Activated CD8-positive, alpha-beta memory T cell treated with anti-CD3 and anti-CD28 coated beads, Interleukin-2, amount 50 U/mL, for 1 hour (primary cell): ENCODE measurements around the gene LTF.
"Not testable (repeated sequence)": the region's sequence is repeated elsewhere in the genome, so short reads cannot be mapped to it uniquely, and the experiment has no call there.

ENCODE experiments used
- DNase-seq: peaks from one replicate; pipeline ENCODE4 v3.0.0-alpha.2; 2020; ENCODE audit errors: extremely low read depth

The LTF gene

DNA sequence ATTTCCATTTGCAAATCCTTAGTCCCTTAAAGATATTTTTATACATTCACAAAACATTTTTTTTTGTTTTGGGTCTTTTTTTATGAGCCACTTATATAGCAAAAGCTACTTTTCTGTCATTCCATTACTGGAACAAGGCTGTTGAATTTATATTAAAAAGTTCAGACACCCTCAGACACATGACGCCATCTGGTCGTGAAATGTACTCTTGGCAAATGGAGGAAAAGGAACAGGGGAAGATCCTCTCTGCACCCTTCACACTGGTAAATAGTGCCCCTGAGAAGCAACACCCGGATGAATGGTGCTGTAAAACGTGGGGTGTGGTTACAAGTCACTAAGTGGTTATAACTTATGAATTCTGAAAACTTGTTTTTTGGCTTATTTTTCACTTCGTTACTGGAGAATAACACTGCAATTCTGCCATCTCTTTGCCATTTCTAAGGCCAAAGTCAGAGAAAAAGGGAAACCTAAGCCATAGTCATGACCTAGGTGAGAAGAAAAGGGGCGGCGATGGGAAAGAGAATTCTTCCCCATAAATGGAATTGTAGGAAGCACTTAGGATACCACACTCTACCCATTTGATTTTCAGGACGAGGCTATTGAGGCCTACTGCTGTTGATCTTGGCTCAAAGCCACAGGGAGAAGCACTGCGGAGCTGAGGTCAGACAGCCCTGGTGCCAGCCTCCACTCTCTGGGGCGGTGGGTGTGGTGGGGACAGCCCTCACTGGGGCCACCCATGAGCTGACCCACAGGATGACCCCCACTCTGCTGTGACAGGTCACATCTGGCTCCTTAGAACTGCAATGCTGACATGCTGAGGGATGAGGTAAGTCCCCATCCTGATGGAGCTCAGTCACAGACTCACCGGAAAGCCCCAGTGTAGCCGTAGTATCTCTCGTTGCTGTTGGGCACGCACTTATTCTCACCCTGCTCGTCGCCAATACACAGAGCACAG is 21.9 kb downstream of the LTF start:
- DNase-seq, result peak; percentile 29

DNA sequence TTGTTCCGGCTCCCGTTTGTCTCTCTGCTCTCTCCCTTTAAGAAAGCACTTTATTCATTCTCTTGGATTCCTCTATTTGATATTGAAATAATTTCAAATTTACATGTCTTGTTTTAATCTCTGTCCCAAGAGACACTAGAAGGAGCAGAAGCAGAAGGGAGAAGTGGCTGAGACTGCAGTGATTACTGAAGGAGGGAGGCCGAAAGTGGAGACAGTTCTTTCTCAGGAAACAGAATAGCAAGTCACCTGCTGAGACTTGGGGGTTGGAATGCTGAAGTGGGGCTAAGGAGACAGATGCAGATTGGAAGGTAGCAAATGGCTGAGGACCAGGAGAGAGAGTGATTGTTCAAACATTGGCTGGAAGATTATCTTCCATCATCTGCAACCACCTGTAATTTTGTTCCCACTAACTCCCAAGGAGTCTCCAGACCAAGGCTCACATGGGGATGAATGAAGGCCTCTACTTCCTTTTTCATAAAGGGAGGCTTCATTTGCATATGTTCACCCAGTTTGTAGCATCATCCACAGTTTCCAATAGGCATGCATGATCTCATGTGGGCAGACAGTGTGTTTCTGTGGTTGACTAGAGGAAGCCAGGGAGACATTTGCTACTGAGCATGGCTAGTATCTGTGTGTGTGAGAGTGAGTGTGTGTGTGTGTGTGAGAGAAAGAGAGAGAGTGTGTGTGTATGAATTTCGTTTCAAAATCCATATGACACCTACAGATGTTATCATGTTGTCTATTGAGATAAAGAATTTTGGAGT is 24.0 kb downstream of the LTF start:
- no peak for DNase-seq

DNA sequence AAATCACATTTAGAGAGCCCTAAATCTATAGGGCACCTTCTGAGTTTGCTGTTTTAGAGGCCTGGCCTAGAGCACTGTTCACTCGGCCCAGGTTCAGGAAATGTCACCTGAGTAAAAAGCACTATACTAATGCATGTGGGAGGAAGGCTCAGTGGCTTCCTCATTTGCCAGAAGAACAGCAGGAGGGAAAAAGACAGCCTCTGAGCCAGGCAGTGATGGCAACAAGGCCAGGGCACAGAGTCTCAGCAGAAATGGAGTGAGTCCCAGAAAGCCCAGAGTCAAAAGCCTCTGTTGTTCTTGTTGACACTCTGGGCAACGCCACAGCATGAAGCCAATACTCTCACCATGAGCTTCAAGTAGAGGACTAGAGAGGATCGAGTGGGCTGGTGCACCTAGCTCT is 25.9 kb downstream of the LTF start:
- no peak for DNase-seq

GRCh38 chr3:46435081-46435726 is 29.5 kb downstream of the LTF start:
- DNase-seq, result no peak

DNA sequence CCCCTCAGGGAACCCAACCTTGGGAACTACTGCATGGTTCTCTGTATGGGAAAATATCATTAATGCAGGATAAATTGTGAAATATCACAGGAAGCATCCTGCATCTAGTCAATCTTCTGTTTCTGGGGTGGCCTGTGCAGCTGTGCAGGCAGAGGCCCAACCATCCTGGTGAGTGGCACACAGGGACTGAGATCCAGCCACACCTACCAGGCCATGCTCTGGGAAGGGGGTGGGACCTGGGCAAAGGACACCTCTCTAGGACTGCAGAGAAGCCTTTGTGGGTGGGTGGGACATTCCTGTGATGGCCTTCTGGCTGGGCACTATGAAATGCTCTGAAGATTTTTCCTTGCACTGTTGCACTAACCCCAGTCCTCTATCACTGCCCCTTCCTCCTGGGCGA is 30.9 kb downstream of the LTF start:
- DNase-seq, result no peak

DNA sequence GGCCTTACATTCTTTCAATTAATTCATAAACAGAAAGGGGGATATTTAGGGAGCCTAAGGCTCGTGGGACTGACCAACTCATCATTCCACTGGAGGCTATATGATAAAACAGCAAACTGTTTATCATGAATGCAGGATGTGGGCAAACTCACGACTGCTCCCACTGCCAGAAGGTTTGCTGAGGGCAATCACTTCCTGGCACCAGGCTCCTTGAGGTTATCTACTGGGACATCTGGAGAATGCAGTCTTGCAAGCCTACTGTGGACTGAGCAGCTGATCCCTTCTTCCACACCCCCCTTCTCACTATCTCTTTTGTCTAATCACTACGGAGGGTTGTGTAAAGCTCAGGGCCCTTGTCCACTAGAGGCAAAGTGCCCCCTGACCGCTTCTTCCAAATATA is 31.6 kb downstream of the LTF start:
- not testable (repeated sequence) for DNase-seq

GRCh38 chr3:46431905-46432304 is 32.8 kb downstream of the LTF start:
- DNase-seq, result not testable (repeated sequence)

GRCh38 chr3:46430879-46431278 is 33.8 kb downstream of the LTF start:
- DNase-seq, result not testable (repeated sequence)

GRCh38 chr3:46429671-46430070 is 35.0 kb downstream of the LTF start:
- no peak for DNase-seq

- DNase-seq, result no peak
Measured at GRCh38 chr3:46429250-46429649, 35.5 kb downstream of the LTF start.

- no peak for DNase-seq
Measured at GRCh38 chr3:46427916-46428833, 36.5 kb downstream of the LTF start.

GRCh38 chr3:46427404-46427803 is 37.3 kb downstream of the LTF start:
- DNase-seq, result not testable (repeated sequence)

- not testable (repeated sequence) for DNase-seq
Measured at GRCh38 chr3:46426476-46426875, 38.2 kb downstream of the LTF start.

DNA sequence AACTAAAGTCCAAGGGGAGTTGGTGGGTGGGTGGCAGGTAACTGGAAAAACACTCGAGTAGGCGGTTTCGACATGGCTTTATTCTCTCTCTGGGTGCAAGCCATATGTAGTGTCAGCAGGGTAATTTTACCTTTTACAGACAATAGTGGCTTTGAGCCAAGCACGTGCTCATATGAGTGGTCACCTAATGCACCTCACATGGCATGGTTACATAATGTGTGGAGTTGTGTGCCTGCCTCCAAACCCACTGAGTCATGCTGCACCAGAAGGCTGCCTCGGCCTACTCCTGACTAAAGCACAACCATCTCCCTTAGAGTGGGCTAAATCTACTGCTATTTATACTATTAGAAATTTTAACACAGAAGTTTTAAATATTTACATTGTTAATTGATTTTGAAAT is 41.1 kb downstream of the LTF start:
- no peak for DNase-seq

GRCh38 chr3:46422617-46423016 is 42.1 kb downstream of the LTF start:
- no peak for DNase-seq

DNA sequence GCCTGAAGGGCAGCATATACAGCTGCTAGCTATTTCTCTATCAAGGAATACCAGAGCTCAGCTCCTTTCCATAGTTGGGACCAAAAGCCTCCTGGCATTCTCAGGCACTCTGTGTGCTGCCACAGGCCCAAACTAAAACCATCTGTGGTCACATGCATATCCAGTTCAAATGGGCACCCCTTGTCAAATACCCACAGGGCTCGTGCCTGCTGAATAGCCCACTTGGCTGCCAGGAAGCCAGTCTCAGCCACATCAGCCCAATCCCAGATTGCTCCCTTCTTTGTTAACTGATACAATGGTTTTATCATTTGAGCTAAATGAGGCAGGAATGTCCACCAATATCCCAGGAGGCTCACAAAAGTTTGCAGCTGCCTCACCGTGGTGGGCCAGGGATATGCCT is 43.8 kb downstream of the LTF start:
- DNase-seq, result no peak

- DNase-seq, result no peak
Measured at GRCh38 chr3:46419816-46420215, 44.9 kb downstream of the LTF start.

GRCh38 chr3:46417841-46418611 is 46.7 kb downstream of the LTF start:
- DNase-seq, result no peak

DNA sequence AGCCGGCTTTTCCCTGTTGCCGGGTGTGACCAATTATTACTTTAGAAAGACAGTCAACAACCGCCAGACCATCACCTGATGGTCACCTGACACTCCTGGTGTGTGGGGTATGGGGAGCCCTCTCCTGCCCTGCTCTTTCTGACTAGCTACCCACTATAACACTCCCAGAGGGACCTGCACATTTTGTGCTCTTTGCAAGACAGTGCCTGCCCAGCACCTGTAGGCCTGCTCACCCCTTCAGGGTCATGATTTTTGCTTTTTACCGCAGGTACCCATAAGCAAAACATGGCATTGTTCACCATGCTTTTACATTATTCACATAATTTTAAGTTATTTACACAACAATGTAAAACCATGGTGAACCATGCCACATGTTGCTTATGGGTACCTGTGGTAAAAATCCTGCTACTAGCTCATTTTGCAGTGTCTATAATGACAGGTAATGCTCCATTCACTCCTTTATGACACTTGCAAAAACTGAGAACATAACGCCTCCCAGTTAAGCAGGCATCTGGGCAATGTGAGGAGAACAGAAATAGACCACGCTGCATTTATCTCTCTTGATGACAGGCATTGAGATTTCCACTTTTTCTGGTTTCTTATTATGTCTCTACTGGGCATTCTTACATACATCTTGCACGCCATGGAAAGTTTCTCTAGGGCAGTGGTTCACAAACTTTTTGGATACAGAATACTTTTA is 47.7 kb downstream of the LTF start:
- DNase-seq, result no peak
